ENCODE measurements around the gene PCBP3. TPM values are rescaled to one million over a fixed set of nuclear protein-coding genes. Genes with fewer than 3 reads are reported as not detected.

PCBP3 gene
- total RNA-seq, 1 experiment from 2014 or later: 10.9 TPM

DNA sequence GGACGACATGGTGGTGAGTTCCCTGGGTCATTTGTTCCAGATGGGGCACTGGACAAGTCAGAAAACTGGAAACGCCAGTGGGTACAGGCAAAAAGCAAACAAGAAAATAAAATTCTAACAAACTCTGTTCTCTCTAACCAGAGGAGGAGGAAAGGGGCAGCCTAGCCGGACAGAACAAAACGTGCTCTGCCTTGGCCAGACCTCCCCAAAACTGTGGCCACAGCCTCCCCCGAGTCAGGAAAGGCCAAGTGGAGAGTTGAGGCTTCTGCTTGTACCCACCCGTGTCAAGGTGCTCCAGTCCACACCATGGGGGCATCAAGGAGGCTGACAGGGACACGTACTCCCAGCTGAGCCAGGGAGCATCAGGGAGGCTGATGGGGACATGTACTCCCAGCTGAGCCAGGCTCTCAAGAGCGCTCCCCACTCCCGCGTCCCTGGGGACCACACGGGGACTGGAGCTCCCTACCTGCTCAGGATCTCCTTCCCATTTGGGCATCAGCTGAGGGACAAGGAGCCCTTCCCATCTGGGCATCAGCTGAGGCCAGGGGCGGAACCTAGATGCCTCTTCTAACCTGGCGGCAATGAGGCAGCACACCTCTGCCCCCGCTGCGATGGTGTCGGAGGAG is 183.3 kb downstream of the PCBP3 start:
- TF ChIP-seq, protein P1, sequence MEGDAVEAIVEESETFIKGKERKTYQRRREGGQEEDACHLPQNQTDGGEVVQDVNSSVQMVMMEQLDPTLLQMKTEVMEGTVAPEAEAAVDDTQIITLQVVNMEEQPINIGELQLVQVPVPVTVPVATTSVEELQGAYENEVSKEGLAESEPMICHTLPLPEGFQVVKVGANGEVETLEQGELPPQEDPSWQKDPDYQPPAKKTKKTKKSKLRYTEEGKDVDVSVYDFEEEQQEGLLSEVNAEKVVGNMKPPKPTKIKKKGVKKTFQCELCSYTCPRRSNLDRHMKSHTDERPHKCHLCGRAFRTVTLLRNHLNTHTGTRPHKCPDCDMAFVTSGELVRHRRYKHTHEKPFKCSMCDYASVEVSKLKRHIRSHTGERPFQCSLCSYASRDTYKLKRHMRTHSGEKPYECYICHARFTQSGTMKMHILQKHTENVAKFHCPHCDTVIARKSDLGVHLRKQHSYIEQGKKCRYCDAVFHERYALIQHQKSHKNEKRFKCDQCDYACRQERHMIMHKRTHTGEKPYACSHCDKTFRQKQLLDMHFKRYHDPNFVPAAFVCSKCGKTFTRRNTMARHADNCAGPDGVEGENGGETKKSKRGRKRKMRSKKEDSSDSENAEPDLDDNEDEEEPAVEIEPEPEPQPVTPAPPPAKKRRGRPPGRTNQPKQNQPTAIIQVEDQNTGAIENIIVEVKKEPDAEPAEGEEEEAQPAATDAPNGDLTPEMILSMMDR (conservative IDR thresholded peaks at IDR 0.05): no peak
- H3K23ac ChIP-seq (ENCODE audit: insufficient read length, low read depth, low read length): no peak overlapping the region
- Mint-ChIP-seq H3K27me3 (ENCODE audit: low read depth) (no peaks in the 10 kb centered on the region; the same call in 1 of the 2 replicates), H3K36me3 (ENCODE audit: insufficient read depth in 1 of 3, low read depth in 3 of 3) (no peaks in the 10 kb centered on the region), H3K4me3 (no peak overlapping the region), H3K27ac (no peak overlapping the region), H3K9me3 (no peaks in the 10 kb centered on the region; a peak in 2 of 5 replicates), H3K4me1 (peaks cover 13 to 16% of the 10 kb centered on the region in 2 experiments)
- no peak overlapping the region for H3K14ac ChIP-seq (ENCODE audit: insufficient read depth, low read length)
- H2BK12ac ChIP-seq (ENCODE audit: insufficient read length, low read depth, low read length): no peak overlapping the region
- H2BK120ac ChIP-seq (ENCODE audit: low read depth, low read length, poor library complexity, severe bottlenecking): no peak overlapping the region
- 0 out of 2 replicates have a peak, but pooled peaks cover 2% of the 10 kb centered on the region for H3K4me1 ChIP-seq (ENCODE audit: insufficient read depth, low read length)
- no peak overlapping the region for H2BK15ac ChIP-seq (ENCODE audit: low read depth, low read length)
- H3K79me1 ChIP-seq (ENCODE audit: insufficient read depth, low read depth, low read length, poor library complexity, severe bottlenecking): no peaks in the 10 kb centered on the region
- no peak overlapping the region for H3K4ac ChIP-seq (ENCODE audit: low read depth, low read length)
- no peaks in the 10 kb centered on the region for H3K9me3 ChIP-seq (ENCODE audit: control insufficient read depth, low read depth, low read length)
- H3K79me2 ChIP-seq (ENCODE audit: insufficient read depth, low read length): no peaks in the 10 kb centered on the region
- no peak overlapping the region for H3K9ac ChIP-seq (ENCODE audit: extremely low read depth, insufficient read length, low read length)
- H3K27ac ChIP-seq (ENCODE audit: insufficient read length, low read depth, low read length): no peak overlapping the region
- no peaks in the 10 kb centered on the region for H3K23me2 ChIP-seq (ENCODE audit: insufficient read length, low read depth, low read length, poor library complexity, severe bottlenecking)
- no CpG with 5 or more reads among the region's 16 CpGs for WGBS (ENCODE audit: extremely low coverage, insufficient read length, low lambda C conversion rate)
- no peak overlapping the region for H2BK5ac ChIP-seq (ENCODE audit: insufficient read length, low read length)
- H3K27me3 ChIP-seq (ENCODE audit: insufficient read depth, low read length): no peaks in the 10 kb centered on the region
- no peak overlapping the region for H4K8ac ChIP-seq (replicated peaks; ENCODE audit: insufficient read length, low read depth, low read length)
- no peak for DNase-seq
- H2BK20ac ChIP-seq (ENCODE audit: low read depth, low read length, poor library complexity, severe bottlenecking): no peak overlapping the region
- no peak overlapping the region for H3T11ph ChIP-seq (ENCODE audit: low read length)
- H4K20me1 ChIP-seq (ENCODE audit: control insufficient read depth, insufficient read depth, insufficient read length): no peaks in the 10 kb centered on the region
- H2AK5ac ChIP-seq (ENCODE audit: insufficient read length, low read length): no peak overlapping the region
- H3K18ac ChIP-seq (ENCODE audit: insufficient read length, low read depth, low read length): no peak overlapping the region
- no peak overlapping the region for H3K56ac ChIP-seq (ENCODE audit: insufficient read length, low read depth, low read length)
- H4K91ac ChIP-seq (ENCODE audit: insufficient read length, low read depth, low read length): no peak overlapping the region
- no peak overlapping the region for H2AFZ ChIP-seq (ENCODE audit: low read length)
- no peak overlapping the region for H3K4me2 ChIP-seq (ENCODE audit: insufficient read depth, insufficient read length, low read length)
- no peak overlapping the region for H4K5ac ChIP-seq (ENCODE audit: insufficient read length, low read depth, low read length)
